Left lung (tissue), 10 donors: ENCODE data around the gene C10orf90. TPM values are rescaled to one million over a fixed set of nuclear protein-coding genes. Genes with fewer than 3 reads are reported as not detected.

Experiments
- ATAC-seq: fragments of 200-7000 bp; cut with Tn5 transposase; one replicate; pipeline ENCODE4 v1.9.1; 2020; ENCODE audit warnings: moderate library complexity
- DNase-seq, 4 donors: peaks; one replicate each; pipeline ENCODE4 v3.0.0-alpha.2; 2013 to 2020
- H3K27ac ChIP-seq, 2 donors: fragments of 200-600 bp; sonication (generic) in 1 of 2; one replicate each; pipeline versions ENCODE4 v1.5.0 to v1.8.0; 2020 to 2021
- H3K27me3 ChIP-seq, 2 donors: fragments of 200-600 bp; sonication (generic) in 1 of 2; one replicate each; pipeline versions ENCODE4 v1.5.0 to v1.8.0; 2020 to 2021
- H3K36me3 ChIP-seq, 2 donors: fragments of 200-600 bp; sonication (generic) in 1 of 2; one replicate each; pipeline versions ENCODE4 v1.5.0 to v1.8.0; 2020 to 2021
- H3K4me1 ChIP-seq, 2 donors: fragments of 200-600 bp; one replicate each; pipeline ENCODE4 v1.8.0; 2021
- H3K4me3 ChIP-seq, 2 donors: fragments of 200-600 bp; sonication (generic) in 1 of 2; one replicate each; pipeline versions ENCODE4 v1.5.0 to v1.8.0; 2020 to 2021; ENCODE audit warnings: mild to moderate bottlenecking in 1 of 2
- H3K9me3 ChIP-seq, 2 donors: fragments of 200-600 bp; sonication (generic) in 1 of 2; one replicate each; pipeline versions ENCODE4 v1.5.0 to v1.8.0; 2020 to 2021
- CTCF ChIP-seq, 2 donors: fragments of 200-600 bp; sonication (generic) in 1 of 2; IDR thresholded peaks; one replicate each; pipeline versions ENCODE4 v1.5.0 to v1.8.0; 2021; ENCODE audit warnings: antibody characterized with exemption in 2 of 2
- intact Hi-C, 2 donors: fragments of 100-400 bp; cut with DNase I; formaldehyde crosslinking; loops; one replicate each; pipeline versions ENCODE4 v1.11.2 to v1.14.2; 2022
- polyA plus RNA-seq, 6 donors: library from polyadenylated mRNA; unstranded; fragments of 120-200 nt; gene quantifications; one replicate each; pipeline ENCODE4 v1.2.1, GENCODE V29; 2013; ENCODE audit not compliant: insufficient read length in 6 of 6
- total RNA-seq, 2 donors: library from RNA; stranded (reverse); fragmentation: NEBNext Ultra II Directional; extraction: Animal tissue kit (Norgen Biotek cat#: 25700); gene quantifications; one replicate each; pipeline ENCODE4 v1.2.1, GENCODE V29; 2021
- donor health status: DM: no; HTN: yes; CAD: no.
- donor health status: DM: no; HTN: no; CAD: no.

Gene C10orf90
- total and polyA plus RNA-seq, 8 donors: 12.6 to 29.8 (median 20.5) TPM; not detected in 2

DNA sequence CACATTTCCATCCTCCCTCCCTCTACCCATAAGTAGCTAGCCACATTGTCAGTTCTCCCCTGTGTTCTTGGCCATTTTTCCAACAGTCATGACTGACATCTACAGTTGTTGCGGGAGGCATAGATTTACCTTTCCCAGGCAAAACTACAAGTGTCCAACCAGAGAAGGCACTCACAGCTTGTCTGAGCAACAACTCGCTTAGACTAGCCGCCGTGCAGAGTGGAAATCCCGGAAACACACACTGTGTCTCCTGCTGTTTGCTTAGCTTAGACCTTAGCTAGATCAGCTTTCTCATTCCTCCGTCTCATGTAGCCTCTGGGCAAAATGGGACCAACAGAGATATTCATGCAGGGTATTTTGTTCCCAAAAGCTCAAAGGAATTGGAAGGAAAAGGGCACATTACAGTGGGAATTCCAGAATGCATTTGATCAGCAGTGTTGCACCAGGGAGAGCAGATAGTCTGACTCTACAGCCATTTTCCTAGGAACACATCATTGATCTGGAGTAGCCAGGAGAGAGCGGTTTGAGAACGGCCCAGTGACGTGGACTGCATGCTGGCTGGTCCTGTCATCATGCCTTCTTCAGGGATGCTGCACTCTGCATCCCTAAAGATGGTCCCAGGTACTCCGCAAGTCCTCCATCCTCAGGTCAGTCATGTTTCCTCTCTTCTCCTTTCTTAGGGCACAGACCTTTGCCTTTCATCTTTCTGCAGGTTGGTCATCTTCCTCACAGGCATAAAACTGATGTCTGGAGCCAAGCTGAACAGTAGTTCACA is 89.4 kb downstream of the C10orf90 start:
- H3K9me3 ChIP-seq: no peaks in the 10 kb centered on the region
- ATAC-seq (no peak), DNase-seq (no peak)
- H3K27ac ChIP-seq: no peak overlapping the region
- TF ChIP-seq CTCF (IDR thresholded peaks at IDR 0.05): no peak
- H3K36me3 ChIP-seq: no peaks in the 10 kb centered on the region
- peaks cover 0 to 4% of the 10 kb centered on the region in 2 donors for H3K27me3 ChIP-seq
- no peaks in the 10 kb centered on the region for H3K4me1 ChIP-seq
- H3K4me3 ChIP-seq: no peak overlapping the region
- intact Hi-C loops: no loop called here

GRCh38 chr10:126576336-126576735 is 94.2 kb downstream of the C10orf90 start:
- no peak for TF ChIP-seq CTCF (IDR thresholded peaks at IDR 0.05)
- peaks cover 0 to 4% of the 10 kb centered on the region in 2 donors for H3K27me3 ChIP-seq
- intact Hi-C loops: no loop called here
- DNase-seq: no peak
- no peak overlapping the region for H3K27ac ChIP-seq
- no peak overlapping the region for H3K4me3 ChIP-seq
- no peak for ATAC-seq
- H3K36me3 ChIP-seq: no peaks in the 10 kb centered on the region
- no peaks in the 10 kb centered on the region for H3K4me1 ChIP-seq
- H3K9me3 ChIP-seq: peaks cover 0 to 2% of the 10 kb centered on the region in 2 donors

- Histone ChIP-seq H3K27ac (no peak overlapping the region), H3K36me3 (no peaks in the 10 kb centered on the region), H3K9me3 (peaks cover 0 to 2% of the 10 kb centered on the region in 2 donors), H3K4me1 (no peaks in the 10 kb centered on the region), H3K27me3 (no peaks in the 10 kb centered on the region), H3K4me3 (no peak overlapping the region)
- intact Hi-C loops: no loop called here
- DNase-seq (no peak), ATAC-seq (no peak)
- TF ChIP-seq CTCF (IDR thresholded peaks at IDR 0.05): no peak
Observed at GRCh38 chr10:126570621-126571602, 99.6 kb downstream of the C10orf90 start.

GRCh38 chr10:126570245-126570570 is 100.3 kb downstream of the C10orf90 start:
- no peak for TF ChIP-seq CTCF (IDR thresholded peaks at IDR 0.05)
- DNase-seq: no peak
- Histone ChIP-seq H3K4me3 (no peak overlapping the region), H3K4me1 (no peaks in the 10 kb centered on the region), H3K27ac (no peak overlapping the region), H3K36me3 (no peaks in the 10 kb centered on the region), H3K9me3 (peaks cover 0 to 2% of the 10 kb centered on the region in 2 donors), H3K27me3 (no peaks in the 10 kb centered on the region)
- ATAC-seq: no peak
- intact Hi-C loops: no loop called here
